B cell (primary cell): ENCODE results near the gene TTC21A. TPM values are rescaled to one million over a fixed set of nuclear protein-coding genes. Genes with fewer than 3 reads are reported as not detected.
A peak's percentile ranks its signal among the peaks of the same experiment; 100 is the strongest.

ENCODE experiments used
- ATAC-seq: fragments of 200-7000 bp; cut with Tn5 transposase; one replicate; pipeline ENCODE4 v1.10.0; 2021; ENCODE audit warnings: low read depth, mild to moderate bottlenecking, moderate number of reproducible peaks, moderate library complexity
- CTCF ChIA-PET: fragments of 350-600 bp; sonication (Branson Sonifier 250); formaldehyde crosslinking; loops from one replicate; lab custom pipeline; 2021; ENCODE audit warnings: antibody characterized with exemption, inconsistent platforms; lab: Charles Lee
- POLR2A ChIA-PET: fragments of 350-600 bp; sonication (Branson Sonifier 250); formaldehyde crosslinking; loops from one replicate; lab custom pipeline; 2021; ENCODE audit warnings: antibody characterized with exemption; lab: Charles Lee
- DNase-seq: peaks from one replicate; pipeline ENCODE4 v3.0.0; 2013
- H2AFZ ChIP-seq: 2 replicates; pipeline ENCODE4 v1.6.1; 2012; ENCODE audit warnings: mild to moderate bottlenecking, low read depth, low read length; ENCODE audit not compliant: insufficient read depth, poor library complexity, severe bottlenecking
- H3K27ac ChIP-seq, 2 donors: 1 replicate in 1 of 2; 2 replicates in 1 of 2; pipeline ENCODE4 v1.5.1; 2012 to 2013; ENCODE audit warnings: low read length in 2 of 2, mild to moderate bottlenecking in 2 of 2, moderate library complexity in 1 of 2
- H3K27me3 ChIP-seq, 4 experiments: fragments of 200-600 bp in 1 of 4; sonication (generic) in 1 of 4; replicated peaks in 1 of 4; 1 replicate in 2 of 4; 2 replicates in 2 of 4; pipeline versions ENCODE4 v1.6.1 to v1.7.0; 2013 to 2016; ENCODE audit warnings: low read length in 3 of 4, mild to moderate bottlenecking in 2 of 4, mixed read lengths in 1 of 4, moderate library complexity in 1 of 4; ENCODE audit not compliant: insufficient read depth in 4 of 4, control insufficient read depth in 3 of 4; ENCODE audit errors: control extremely low read depth in 1 of 4
- H3K36me3 ChIP-seq, 2 experiments: replicated peaks in 1 of 2; 1 replicate in 1 of 2; 2 replicates in 1 of 2; pipeline versions ENCODE4 v1.6.1 to v1.7.1; 2013; ENCODE audit warnings: low read length in 1 of 2; ENCODE audit not compliant: insufficient read depth in 2 of 2, control insufficient read depth in 1 of 2; ENCODE audit errors: control extremely low read depth in 1 of 2, extremely low read depth in 1 of 2
- H3K4me1 ChIP-seq, 2 donors: fragments of 200-600 bp in 1 of 2; sonication (generic) in 1 of 2; 1 replicate in 1 of 2; 2 replicates in 1 of 2; pipeline versions ENCODE4 v1.5.1 to v1.6.1; 2013 to 2017; ENCODE audit warnings: low read length in 2 of 2; ENCODE audit not compliant: control insufficient read depth in 2 of 2, insufficient read depth in 2 of 2
- H3K4me2 ChIP-seq: replicated peaks from 2 replicates; pipeline ENCODE3; 2012; ENCODE audit warnings: mild to moderate bottlenecking, low read depth, low read length; ENCODE audit not compliant: poor library complexity, severe bottlenecking
- H3K4me3 ChIP-seq, 5 experiments: fragments of 200-600 bp in 1 of 5; sonication (generic) in 1 of 5; 1 replicate in 3 of 5; 2 replicates in 2 of 5; pipeline versions ENCODE4 v1.5.1 to v1.7.0; 2011 to 2016; ENCODE audit warnings: low read length in 4 of 5, mild to moderate bottlenecking in 4 of 5, low read depth in 2 of 5, control low read depth in 1 of 5, moderate library complexity in 1 of 5; ENCODE audit not compliant: insufficient read depth in 1 of 5; ENCODE audit errors: control extremely low read depth in 1 of 5, extremely low read depth in 1 of 5
- H3K79me2 ChIP-seq: fragments of 200-600 bp; sonication (generic); one replicate; pipeline ENCODE4 v1.6.0; 2016; ENCODE audit warnings: low read length; ENCODE audit not compliant: control insufficient read depth, insufficient read depth
- H3K9ac ChIP-seq: fragments of 200-600 bp; sonication (generic); 2 replicates; pipeline ENCODE4 v1.6.1; 2017; ENCODE audit warnings: mild to moderate bottlenecking, low read length, moderate library complexity
- H3K9me3 ChIP-seq, 3 donors: one replicate each; pipeline versions ENCODE4 v1.6.1 to v1.7.1; 2013; ENCODE audit warnings: low read length in 2 of 3; ENCODE audit not compliant: control insufficient read depth in 2 of 3, insufficient read depth in 1 of 3; ENCODE audit errors: control extremely low read depth in 1 of 3
- H4K20me1 ChIP-seq: 2 replicates; pipeline ENCODE4 v1.6.0; 2012; ENCODE audit warnings: mild to moderate bottlenecking, low read length; ENCODE audit not compliant: insufficient read depth, control insufficient read depth, poor library complexity, severe bottlenecking
- H3K27ac Mint-ChIP-seq: one replicate; pipeline ENCODE4 v1.8.0; 2021; ENCODE audit warnings: mixed read lengths
- H3K27me3 Mint-ChIP-seq: one replicate; pipeline ENCODE4 v1.8.0; 2021; ENCODE audit warnings: mixed read lengths
- H3K4me1 Mint-ChIP-seq: one replicate; pipeline ENCODE4 v1.8.0; 2021; ENCODE audit warnings: mixed read lengths
- H3K4me3 Mint-ChIP-seq: one replicate; pipeline ENCODE4 v1.8.0; 2021; ENCODE audit warnings: mixed read lengths
- H3K9me3 Mint-ChIP-seq: one replicate; pipeline ENCODE4 v1.8.0; 2022; ENCODE audit warnings: mixed read lengths; ENCODE audit not compliant: insufficient read depth
- CTCF ChIP-seq: fragments of 200-600 bp; IDR thresholded peaks from one replicate; pipeline ENCODE4 v1.8.0; 2022; ENCODE audit warnings: antibody characterized with exemption, mild to moderate bottlenecking
- EZH2 ChIP-seq: IDR thresholded peaks from 2 replicates; pipeline ENCODE4 v1.6.1; 2012; ENCODE audit warnings: borderline replicate concordance, low read depth, mild to moderate bottlenecking, moderate library complexity, low read length; ENCODE audit not compliant: insufficient read depth, poor library complexity, severe bottlenecking
- WGBS: methylation state at CpG from one replicate; pipeline ENCODE4 v1.1.5; 2013; ENCODE audit warnings: missing lambda C conversion rate; ENCODE audit not compliant: insufficient coverage; 5-methylcytosine and 5-hydroxymethylcytosine counted together
- intact Hi-C: fragments of 100-400 bp; cut with micrococcal nuclease; formaldehyde crosslinking; loops from one replicate; pipeline ENCODE4 v1.10.0; 2022
- polyA plus RNA-seq: library from polyadenylated mRNA; depleted of rRNA; stranded (reverse); fragments of >200 nt; gene quantifications from 2 replicates; pipeline ENCODE4 v1.2.3, GENCODE V29; 2012
- total RNA-seq, 2 donors: library from RNA; stranded (reverse); fragments of 120-200 nt in 1 of 2; gene quantifications; 1 replicate in 1 of 2; 2 replicates in 1 of 2; pipeline versions ENCODE4 v1.2.3 to v1.2.4, GENCODE V29; 2013 to 2022

Gene TTC21A
- total and polyA plus RNA-seq, 2 donors (not counting 1 experiment from before 2014, with no cell fraction given) = 49.2 to 106 TPM

- DNase-seq (no peak), ATAC-seq (no peak)
- intact Hi-C loops = no loop called here
- Histone ChIP-seq H3K36me3 (peaks cover 0 to 86% of the 10 kb centered on the region in 2 experiments), H3K27me3 (no peaks in the 10 kb centered on the region), H3K79me2 (peaks cover 10% of the 10 kb centered on the region), H3K4me1 (peaks cover 0 to 10% of the 10 kb centered on the region in 2 donors), H2AFZ (no peak overlapping the region), H4K20me1 (peaks cover 35% of the 10 kb centered on the region), H3K9ac (no peak overlapping the region), H3K27ac (no peak overlapping the region), H3K9me3 (no peaks in the 10 kb centered on the region), H3K4me3 (no peak overlapping the region), H3K4me2 (no peak overlapping the region)
- 96% methylated on average over 3 of the region's 3 CpGs for WGBS
- ChIA-PET CTCF (interaction anchor here (0.8 to 1.3 kb wide), 3 partner anchors 71 to 192 kb away, joined by 3 to 4 read pairs (median 3); no protein-coding TSS in a partner anchor), POLR2A (no interaction called here)
- Mint-ChIP-seq H3K27me3 (no peaks in the 10 kb centered on the region), H3K4me3 (no peak overlapping the region), H3K4me1 (peaks cover 8% of the 10 kb centered on the region), H3K27ac (no peak overlapping the region), H3K9me3 (no peaks in the 10 kb centered on the region)
- no peak for TF ChIP-seq EZH2
- no peak for TF ChIP-seq CTCF
Observed at GRCh38 chr3:39096775-39097174, 10.7 kb upstream of the TTC21A start.

GRCh38 chr3:39097716-39098472 lies 9.6 kb upstream of the TTC21A start:
- H3K27me3 ChIP-seq = no peaks in the 10 kb centered on the region
- ChIA-PET CTCF (interaction anchor here (1.2 to 1.3 kb wide), 3 partner anchors 68 to 190 kb away, joined by 3 read pairs; no protein-coding TSS in a partner anchor), POLR2A (no interaction called here)
- H4K20me1 ChIP-seq = peaks cover 35% of the 10 kb centered on the region
- intact Hi-C loops = no loop called here
- peak overlapping the region; percentile 50 for H3K27ac Mint-ChIP-seq
- no peak overlapping the region for H2AFZ ChIP-seq
- peaks cover 0 to 75% of the 10 kb centered on the region in 2 experiments for H3K36me3 ChIP-seq
- no peak overlapping the region for H3K9ac ChIP-seq
- peaks cover 16% of the 10 kb centered on the region for H3K4me1 Mint-ChIP-seq
- H3K4me3 ChIP-seq = no peak overlapping the region
- peaks cover 0 to 10% of the 10 kb centered on the region in 2 donors for H3K4me1 ChIP-seq
- TF ChIP-seq CTCF (no peak), EZH2 (no peak)
- no peak overlapping the region for H3K4me2 ChIP-seq
- 96% methylated on average over 8 of the region's 8 CpGs for WGBS
- no peaks in the 10 kb centered on the region for H3K9me3 Mint-ChIP-seq
- no peak overlapping the region for H3K27ac ChIP-seq
- H3K4me3 Mint-ChIP-seq = no peak overlapping the region
- peaks cover 10% of the 10 kb centered on the region for H3K79me2 ChIP-seq
- DNase-seq = no peak
- H3K9me3 ChIP-seq = no peaks in the 10 kb centered on the region
- ATAC-seq = no peak
- H3K27me3 Mint-ChIP-seq = no peaks in the 10 kb centered on the region
